Measurements from ENCODE around the gene SKOR1.

Gene SKOR1

GRCh38 chr15:67820122-67820991 is 5.0 kb upstream of the SKOR1 start:
- H3K36me3 ChIP-seq (ENCODE audit: control insufficient read depth, insufficient read depth, low read length): no peaks in the 10 kb centered on the region
- H3K27me3 ChIP-seq (ENCODE audit: control insufficient read depth, insufficient read depth, low read length): peaks cover 70% of the 10 kb centered on the region
- no peak overlapping the region for H3K4me3 ChIP-seq (ENCODE audit: low read length)
- peaks cover 2% of the 10 kb centered on the region; the same call in 1 of the 2 replicates for H3K4me1 ChIP-seq (ENCODE audit: control insufficient read depth, insufficient read depth, low read length)
- no CpG with 5 or more reads among the region's 50 CpGs for WGBS (ENCODE audit: insufficient coverage, insufficient read length)
- no peak for DNase-seq (ENCODE audit: low read depth, low spot score)
- H3K9me3 ChIP-seq (ENCODE audit: control insufficient read depth, insufficient read depth, low read length): no peaks in the 10 kb centered on the region
- H3K27ac ChIP-seq (ENCODE audit: low read length): no peak overlapping the region

- Histone ChIP-seq H3K4me3 (ENCODE audit: low read length) (no peak overlapping the region), H3K9me3 (ENCODE audit: control insufficient read depth, insufficient read depth, low read length) (no peaks in the 10 kb centered on the region), H3K27me3 (ENCODE audit: control insufficient read depth, insufficient read depth, low read length) (peaks cover 78% of the 10 kb centered on the region), H3K27ac (ENCODE audit: low read length) (no peak overlapping the region), H3K36me3 (ENCODE audit: control insufficient read depth, insufficient read depth, low read length) (no peaks in the 10 kb centered on the region; the same call in 1 of the 2 replicates), H3K4me1 (ENCODE audit: control insufficient read depth, insufficient read depth, low read length) (peaks cover 5% of the 10 kb centered on the region)
- DNase-seq (ENCODE audit: low read depth, low spot score): no peak
- WGBS (ENCODE audit: insufficient coverage, insufficient read length): no CpG with 5 or more reads among the region's 39 CpGs
These were observed 4.1 kb upstream of the SKOR1 start for GRCh38 chr15:67820992-67821783.

GRCh38 chr15:67821784-67822440 is 3.4 kb upstream of the SKOR1 start:
- Histone ChIP-seq H3K27me3 (ENCODE audit: control insufficient read depth, insufficient read depth, low read length) (peaks cover 85% of the 10 kb centered on the region), H3K4me3 (ENCODE audit: low read length) (no peak overlapping the region), H3K36me3 (ENCODE audit: control insufficient read depth, insufficient read depth, low read length) (no peaks in the 10 kb centered on the region; the same call in 1 of the 2 replicates), H3K27ac (ENCODE audit: low read length) (no peak overlapping the region), H3K4me1 (ENCODE audit: control insufficient read depth, insufficient read depth, low read length) (peaks cover 8% of the 10 kb centered on the region), H3K9me3 (ENCODE audit: control insufficient read depth, insufficient read depth, low read length) (no peaks in the 10 kb centered on the region)
- WGBS (ENCODE audit: insufficient coverage, insufficient read length): no CpG with 5 or more reads among the region's 43 CpGs
- DNase-seq (ENCODE audit: low read depth, low spot score): no peak

- Histone ChIP-seq H3K27ac (ENCODE audit: low read length) (no peak overlapping the region), H3K9me3 (ENCODE audit: control insufficient read depth, insufficient read depth, low read length) (no peaks in the 10 kb centered on the region), H3K4me1 (ENCODE audit: control insufficient read depth, insufficient read depth, low read length) (peaks cover 8% of the 10 kb centered on the region), H3K4me3 (ENCODE audit: low read length) (no peak overlapping the region; the same call in 1 of the 2 replicates), H3K36me3 (ENCODE audit: control insufficient read depth, insufficient read depth, low read length) (no peaks in the 10 kb centered on the region; the same call in 1 of the 2 replicates), H3K27me3 (ENCODE audit: control insufficient read depth, insufficient read depth, low read length) (peaks cover 92% of the 10 kb centered on the region)
- no CpG with 5 or more reads among the region's 46 CpGs for whole genome bisulfite sequencing (ENCODE audit: insufficient coverage, insufficient read length)
- DNase-seq (ENCODE audit: low read depth, low spot score): no peak
These were observed 2.6 kb upstream of the SKOR1 start for GRCh38 chr15:67822537-67823313.

GRCh38 chr15:67823314-67824196 is 1.8 kb upstream of the SKOR1 start:
- Histone ChIP-seq H3K4me3 (ENCODE audit: low read length) (no peak overlapping the region; the same call in 1 of the 2 replicates), H3K27me3 (ENCODE audit: control insufficient read depth, insufficient read depth, low read length) (peaks cover 93% of the 10 kb centered on the region), H3K9me3 (ENCODE audit: control insufficient read depth, insufficient read depth, low read length) (no peaks in the 10 kb centered on the region), H3K27ac (ENCODE audit: low read length) (no peak overlapping the region), H3K4me1 (ENCODE audit: control insufficient read depth, insufficient read depth, low read length) (peaks cover 9% of the 10 kb centered on the region), H3K36me3 (ENCODE audit: control insufficient read depth, insufficient read depth, low read length) (no peaks in the 10 kb centered on the region; the same call in 1 of the 2 replicates)
- DNase-seq (ENCODE audit: low read depth, low spot score): no peak
- WGBS (ENCODE audit: insufficient coverage, insufficient read length): no CpG with 5 or more reads among the region's 94 CpGs

- no peak for DNase-seq (ENCODE audit: low read depth, low spot score)
- Histone ChIP-seq H3K4me1 (ENCODE audit: control insufficient read depth, insufficient read depth, low read length) (peaks cover 12% of the 10 kb centered on the region), H3K36me3 (ENCODE audit: control insufficient read depth, insufficient read depth, low read length) (no peaks in the 10 kb centered on the region; the same call in 1 of the 2 replicates), H3K27ac (ENCODE audit: low read length) (no peak overlapping the region), H3K4me3 (ENCODE audit: low read length) (no peak overlapping the region), H3K27me3 (ENCODE audit: control insufficient read depth, insufficient read depth, low read length) (peaks cover 95% of the 10 kb centered on the region), H3K9me3 (ENCODE audit: control insufficient read depth, insufficient read depth, low read length) (no peaks in the 10 kb centered on the region)
- WGBS (ENCODE audit: insufficient coverage, insufficient read length): no CpG with 5 or more reads among the region's 21 CpGs
These were observed 926 bp upstream of the SKOR1 start for GRCh38 chr15:67824197-67824968.

- Histone ChIP-seq H3K36me3 (ENCODE audit: control insufficient read depth, insufficient read depth, low read length) (no peaks in the 10 kb centered on the region; the same call in 1 of the 2 replicates), H3K4me1 (ENCODE audit: control insufficient read depth, insufficient read depth, low read length) (peaks cover 14% of the 10 kb centered on the region), H3K27me3 (ENCODE audit: control insufficient read depth, insufficient read depth, low read length) (peaks cover 95% of the 10 kb centered on the region), H3K27ac (ENCODE audit: low read length) (no peak overlapping the region), H3K9me3 (ENCODE audit: control insufficient read depth, insufficient read depth, low read length) (no peaks in the 10 kb centered on the region), H3K4me3 (ENCODE audit: low read length) (peak overlapping the region; percentile 1; the same call in 1 of the 2 replicates)
- WGBS (ENCODE audit: insufficient coverage, insufficient read length): no CpG with 5 or more reads among the region's 77 CpGs
- no peak for DNase-seq (ENCODE audit: low read depth, low spot score)
These were observed 790 bp downstream of the SKOR1 start for GRCh38 chr15:67825881-67826716.

All from iPS DF 6.9 (cell line).